ENCODE measurements around the gene ATP6V0C. TPM values are rescaled to one million over a fixed set of nuclear protein-coding genes. Genes with fewer than 3 reads are reported as not detected.

ATP6V0C gene
- polyA plus RNA-seq, 3 donors, result 176 to 310 (median 187) TPM

- Mint-ChIP-seq H3K27me3 (ENCODE audit: low read depth in 3 of 3) (peaks cover 41 to 49% (median 43%) of the 10 kb centered on the region in 3 donors), H3K4me3 (peak overlapping the region; percentile 69 to 88), H3K4me1 (peaks cover 45% of the 10 kb centered on the region), H3K36me3 (peaks cover 4 to 16% of the 10 kb centered on the region in 2 donors), H3K27ac (peak overlapping the region in 1 of 7 donors; percentile 36), H3K9me3 (peaks cover 0 to 11% (median 7%) of the 10 kb centered on the region in 7 donors)
- WGBS (ENCODE audit: insufficient coverage), result 1% methylated on average over 46 of the region's 49 CpGs
- peaks cover 37 to 44% of the 10 kb centered on the region in 2 donors for H3K27me3 ChIP-seq (ENCODE audit: control insufficient read depth in 2 of 2, insufficient read depth in 2 of 2, low read length in 2 of 2)
- H3K9ac ChIP-seq (ENCODE audit: insufficient read depth, low read length, poor library complexity, severe bottlenecking), result no peak overlapping the region
- no peak for DNase-seq
- peaks cover 30% of the 10 kb centered on the region for H4K20me1 ChIP-seq (ENCODE audit: insufficient read depth, low read length)
- no peak overlapping the region for H3K27ac ChIP-seq (ENCODE audit: low read depth in 1 of 2, low read length in 2 of 2)
- intact Hi-C loops (cut with micrococcal nuclease), result loop anchor here (5.0 to 10.0 kb wide), 2 partner anchors 34 to 49 kb away; partner anchors contain the start of gene CCNF (in 1 of the 2)
- peaks cover 0 to 20% of the 10 kb centered on the region in 2 donors for H3K9me3 ChIP-seq (replicated peaks in 1 of 2; ENCODE audit: control insufficient read depth in 1 of 2, insufficient read depth in 1 of 2, low read length in 2 of 2)
- H2AFZ ChIP-seq (ENCODE audit: insufficient read depth, low read depth, low read length, poor library complexity, severe bottlenecking), result no peak overlapping the region
- H3K79me2 ChIP-seq (ENCODE audit: insufficient read depth, low read length), result peaks cover 39% of the 10 kb centered on the region
- H3K4me1 ChIP-seq (ENCODE audit: control insufficient read depth in 1 of 2, insufficient read depth in 2 of 2, low read length in 2 of 2), result peaks cover 20 to 68% of the 10 kb centered on the region in 2 donors
- H3K4me2 ChIP-seq (replicated peaks; ENCODE audit: extremely low read depth, low read length, poor library complexity, severe bottlenecking), result peak overlapping the region; percentile 80
- no peaks in the 10 kb centered on the region for H3K36me3 ChIP-seq (replicated peaks in 1 of 2; ENCODE audit: control insufficient read depth in 1 of 2, insufficient read depth in 2 of 2, low read length in 2 of 2)
- no peak for TF ChIP-seq CTCF (IDR thresholded peaks at IDR 0.05)
- H3K4me3 ChIP-seq (replicated peaks in 1 of 3; ENCODE audit: low read depth in 2 of 3, low read length in 3 of 3), result peak overlapping the region in 1 of 3 experiments; percentile 63
Observed at GRCh38 chr16:2473446-2473926, 40.3 kb upstream of the ATP6V0C start.

DNA sequence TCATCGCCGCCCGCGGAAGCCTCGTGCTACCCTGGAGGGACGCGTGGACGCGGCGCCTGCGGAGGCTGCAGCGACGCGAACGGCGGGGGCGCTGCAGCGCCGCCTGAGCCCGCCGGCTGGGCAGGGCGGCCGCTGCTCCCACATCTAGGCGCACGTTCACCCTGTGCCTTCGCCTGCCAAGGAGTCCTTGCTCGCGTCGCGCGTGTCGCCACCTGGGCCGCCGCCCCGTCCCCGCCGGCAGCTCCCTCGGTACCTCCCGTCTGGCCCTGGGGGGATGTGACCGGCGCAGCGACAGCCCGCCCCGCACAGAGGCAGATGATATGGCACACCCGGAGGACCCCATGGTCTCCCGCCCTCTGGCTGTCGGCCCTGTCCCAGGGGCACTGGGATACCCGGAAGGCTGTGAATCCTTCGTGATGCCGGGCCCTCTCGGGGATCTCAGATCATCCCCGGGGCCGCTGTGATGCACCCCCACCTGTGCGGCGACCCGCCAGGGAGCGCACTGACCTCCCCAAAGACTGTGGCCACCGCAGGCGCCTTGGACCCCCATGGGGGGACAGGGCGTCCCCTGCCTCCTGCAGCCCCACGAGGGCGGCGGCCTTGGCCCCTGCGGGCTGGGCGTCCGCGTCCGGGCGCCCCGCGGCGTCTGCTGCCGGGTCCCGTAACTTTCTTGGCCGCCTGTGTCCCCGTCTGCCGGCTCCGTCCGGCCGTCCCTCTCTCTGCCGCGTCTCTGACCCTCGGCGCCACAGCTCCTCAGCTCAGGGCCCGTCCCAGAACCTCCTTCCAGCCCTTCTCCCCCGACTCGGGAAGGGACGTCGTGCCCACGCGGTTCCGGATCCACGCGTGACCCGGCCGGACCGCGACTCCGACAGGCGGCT is 39.5 kb upstream of the ATP6V0C start:
- Histone ChIP-seq H3K9ac (ENCODE audit: insufficient read depth, low read length, poor library complexity, severe bottlenecking) (peak overlapping the region; percentile 75), H2AFZ (ENCODE audit: insufficient read depth, low read depth, low read length, poor library complexity, severe bottlenecking) (peak overlapping the region; percentile 83), H3K27ac (ENCODE audit: low read depth in 1 of 2, low read length in 2 of 2) (peak overlapping the region in 1 of 2 donors; percentile 75), H3K4me2 (replicated peaks; ENCODE audit: extremely low read depth, low read length, poor library complexity, severe bottlenecking) (peak overlapping the region; percentile 80), H3K36me3 (replicated peaks in 1 of 2; ENCODE audit: control insufficient read depth in 1 of 2, insufficient read depth in 2 of 2, low read length in 2 of 2) (no peaks in the 10 kb centered on the region), H3K9me3 (replicated peaks in 1 of 2; ENCODE audit: control insufficient read depth in 1 of 2, insufficient read depth in 1 of 2, low read length in 2 of 2) (peaks cover 0 to 20% of the 10 kb centered on the region in 2 donors), H3K4me1 (ENCODE audit: control insufficient read depth in 1 of 2, insufficient read depth in 2 of 2, low read length in 2 of 2) (peaks cover 18 to 62% of the 10 kb centered on the region in 2 donors), H4K20me1 (ENCODE audit: insufficient read depth, low read length) (peaks cover 30% of the 10 kb centered on the region), H3K79me2 (ENCODE audit: insufficient read depth, low read length) (peaks cover 47% of the 10 kb centered on the region), H3K4me3 (replicated peaks in 1 of 3; ENCODE audit: low read depth in 2 of 3, low read length in 3 of 3) (peak overlapping the region; percentile 56 to 73 (median 64)), H3K27me3 (ENCODE audit: control insufficient read depth in 2 of 2, insufficient read depth in 2 of 2, low read length in 2 of 2) (peaks cover 31 to 36% of the 10 kb centered on the region in 2 donors)
- Mint-ChIP-seq H3K36me3 (peaks cover 4 to 19% of the 10 kb centered on the region in 2 donors), H3K4me3 (peak overlapping the region; percentile 77 to 86), H3K27ac (peak overlapping the region in 5 of 7 donors; percentile 20 to 68 (median 32)), H3K27me3 (ENCODE audit: low read depth in 3 of 3) (peaks cover 33 to 41% (median 36%) of the 10 kb centered on the region in 3 donors), H3K4me1 (peaks cover 40% of the 10 kb centered on the region), H3K9me3 (peaks cover 0 to 11% (median 5%) of the 10 kb centered on the region in 7 donors)
- under 1% methylated on average over 100 of the region's 100 CpGs for WGBS (ENCODE audit: insufficient coverage)
- intact Hi-C loops (cut with micrococcal nuclease), result loop anchor here (5.0 to 10.0 kb wide), 2 partner anchors 33 to 49 kb away; partner anchors contain the start of gene CCNF (in 1 of the 2)
- DNase-seq, result peak; percentile 24 to 57 (median 54)
- peak; percentile 48 for TF ChIP-seq CTCF (IDR thresholded peaks at IDR 0.05)

All from CD14-positive monocyte (primary cell).